Stimulated activated naive B cell treated with anti-CD40 and anti-IgM and Interleukin-4, amounts not matched to agents 10 μg/mL and 1 μg/mL and 100 μg/mL, for 72 hours (primary cell): ENCODE measurements around the gene CD274.
A peak's percentile ranks its signal among the peaks of the same experiment; 100 is the strongest.
"Not testable (repeated sequence)": the region's sequence is repeated elsewhere in the genome, so short reads cannot be mapped to it uniquely, and the experiment has no call there.

ENCODE experiments used
- ATAC-seq, 2 donors: fragments of 150-1000 bp; cut with Tn5 transposase; replicated peaks; 2 replicates each; pipeline ENCODE4 v1.10.0; 2021; ENCODE audit warnings: moderate library complexity in 1 of 2
- DNase-seq: peaks from one replicate; pipeline ENCODE4 v3.0.0; 2021
- H3K27ac Mint-ChIP-seq: one replicate; pipeline ENCODE4 v1.8.0; 2022; ENCODE audit warnings: mild to moderate bottlenecking, mixed read lengths
- H3K27me3 Mint-ChIP-seq, 2 donors: one replicate each; pipeline ENCODE4 v1.8.0; 2022; ENCODE audit warnings: mixed read lengths in 2 of 2
- H3K36me3 Mint-ChIP-seq, 2 donors: one replicate each; pipeline ENCODE4 v1.8.0; 2022; ENCODE audit warnings: mixed read lengths in 2 of 2, mild to moderate bottlenecking in 1 of 2
- H3K4me1 Mint-ChIP-seq, 2 donors: one replicate each; pipeline ENCODE4 v1.8.0; 2022; ENCODE audit warnings: mixed read lengths in 2 of 2, mild to moderate bottlenecking in 1 of 2
- H3K4me3 Mint-ChIP-seq, 2 donors: one replicate each; pipeline ENCODE4 v1.8.0; 2022; ENCODE audit warnings: mild to moderate bottlenecking in 2 of 2, mixed read lengths in 2 of 2, moderate library complexity in 1 of 2
- H3K9me3 Mint-ChIP-seq, 2 donors: one replicate each; pipeline ENCODE4 v1.8.0; 2022; ENCODE audit warnings: mixed read lengths in 2 of 2, mild to moderate bottlenecking in 1 of 2

Gene CD274

GRCh38 chr9:5466766-5467165 lies 16.4 kb downstream of the CD274 start:
- H3K4me1 Mint-ChIP-seq, result peaks cover 16 to 35% of the 10 kb centered on the region in 2 donors
- no peaks in the 10 kb centered on the region for H3K27me3 Mint-ChIP-seq
- ATAC-seq (no peak), DNase-seq (no peak)
- peaks cover 49 to 70% of the 10 kb centered on the region in 2 donors for H3K36me3 Mint-ChIP-seq
- no peak overlapping the region for H3K27ac Mint-ChIP-seq
- no peak overlapping the region for H3K4me3 Mint-ChIP-seq
- peaks cover 0 to 2% of the 10 kb centered on the region in 2 donors for H3K9me3 Mint-ChIP-seq

GRCh38 chr9:5468850-5469249 lies 18.5 kb downstream of the CD274 start:
- Mint-ChIP-seq H3K9me3 (peaks cover 0 to 2% of the 10 kb centered on the region in 2 donors), H3K27me3 (no peaks in the 10 kb centered on the region), H3K4me3 (no peak overlapping the region), H3K36me3 (peaks cover 40 to 57% of the 10 kb centered on the region in 2 donors), H3K27ac (no peak overlapping the region), H3K4me1 (peaks cover 17 to 42% of the 10 kb centered on the region in 2 donors)
- DNase-seq (no peak), ATAC-seq (no peak)

GRCh38 chr9:5470122-5470521 lies 19.8 kb downstream of the CD274 start:
- no peak overlapping the region for H3K4me3 Mint-ChIP-seq
- H3K27ac Mint-ChIP-seq, result no peak overlapping the region
- no peaks in the 10 kb centered on the region for H3K27me3 Mint-ChIP-seq
- peaks cover 31 to 52% of the 10 kb centered on the region in 2 donors for H3K36me3 Mint-ChIP-seq
- ATAC-seq (no peak), DNase-seq (no peak)
- H3K4me1 Mint-ChIP-seq, result peaks cover 13 to 33% of the 10 kb centered on the region in 2 donors
- H3K9me3 Mint-ChIP-seq, result peaks cover 0 to 2% of the 10 kb centered on the region in 2 donors

- no peak for DNase-seq
- Mint-ChIP-seq H3K27me3 (no peaks in the 10 kb centered on the region), H3K4me1 (peaks cover 8 to 27% of the 10 kb centered on the region in 2 donors), H3K27ac (peak overlapping the region; percentile 76), H3K9me3 (peaks cover 0 to 2% of the 10 kb centered on the region in 2 donors), H3K36me3 (peaks cover 28 to 47% of the 10 kb centered on the region in 2 donors), H3K4me3 (no peak overlapping the region)
- ATAC-seq, result no peak
These were observed 20.5 kb downstream of the CD274 start for GRCh38 chr9:5470816-5471215.

- H3K36me3 Mint-ChIP-seq, result peaks cover 19 to 25% of the 10 kb centered on the region in 2 donors
- peaks cover 10 to 20% of the 10 kb centered on the region in 2 donors for H3K4me1 Mint-ChIP-seq
- not testable (repeated sequence) for ATAC-seq, H3K4me3 Mint-ChIP-seq, DNase-seq, H3K27ac Mint-ChIP-seq, H3K9me3 Mint-ChIP-seq, H3K27me3 Mint-ChIP-seq
These were observed 25.3 kb downstream of the CD274 start for GRCh38 chr9:5475611-5476010.

- no peak overlapping the region for H3K27ac Mint-ChIP-seq
These were observed 27.9 kb downstream of the CD274 start for GRCh38 chr9:5478206-5478605.

GRCh38 chr9:5479994-5480694 lies 29.8 kb downstream of the CD274 start:
- Mint-ChIP-seq H3K27me3 (no peaks in the 10 kb centered on the region), H3K4me1 (peaks cover 13 to 24% of the 10 kb centered on the region in 2 donors), H3K9me3 (peaks cover 6 to 8% of the 10 kb centered on the region in 2 donors), H3K36me3 (peaks cover 15 to 17% of the 10 kb centered on the region in 2 donors), H3K27ac (no peak overlapping the region), H3K4me3 (no peak overlapping the region)
- no peak for DNase-seq
- ATAC-seq, result peak in 1 of 2 donors; percentile 47

More at GRCh38 chr9:5478206-5478605, 27.9 kb downstream of the CD274 start:
- Mint-ChIP-seq H3K36me3 (peaks cover 15 to 23% of the 10 kb centered on the region in 2 donors), H3K4me1 (peaks cover 16 to 31% of the 10 kb centered on the region in 2 donors), H3K27me3 (no peaks in the 10 kb centered on the region), H3K9me3 (peaks cover 6 to 8% of the 10 kb centered on the region in 2 donors), H3K4me3 (no peak overlapping the region)
- DNase-seq, result no peak
- peak; percentile 29 to 70 for ATAC-seq

DNA sequence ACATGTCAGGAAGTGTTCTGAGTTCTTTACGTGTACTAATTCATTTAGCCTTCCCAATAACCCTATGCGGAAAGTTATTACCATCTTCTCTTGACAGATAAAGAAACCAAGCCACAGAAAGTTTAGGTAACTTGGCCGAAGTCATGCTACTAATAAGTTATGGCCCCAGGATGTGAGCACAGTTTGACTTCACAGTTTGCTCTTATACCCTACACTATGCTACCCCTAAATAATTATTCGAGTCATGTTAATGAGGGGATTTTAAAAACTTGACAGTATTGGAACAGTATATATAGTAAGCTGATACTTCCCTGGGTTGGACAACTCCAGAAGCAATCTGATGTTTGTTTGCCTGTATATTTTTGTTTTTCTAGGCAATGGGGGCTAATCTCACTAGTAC lies 30.6 kb downstream of the CD274 start:
- Mint-ChIP-seq H3K36me3 (peaks cover 11 to 16% of the 10 kb centered on the region in 2 donors), H3K9me3 (peaks cover 6% of the 10 kb centered on the region in 2 donors), H3K4me1 (peaks cover 13 to 24% of the 10 kb centered on the region in 2 donors), H3K4me3 (no peak overlapping the region), H3K27me3 (no peaks in the 10 kb centered on the region), H3K27ac (no peak overlapping the region)
- DNase-seq (no peak), ATAC-seq (no peak)

GRCh38 chr9:5481322-5482040 lies 31.1 kb downstream of the CD274 start:
- H3K9me3 Mint-ChIP-seq, result peaks cover 1 to 3% of the 10 kb centered on the region in 2 donors
- peaks cover 13 to 24% of the 10 kb centered on the region in 2 donors for H3K4me1 Mint-ChIP-seq
- no peak overlapping the region for H3K4me3 Mint-ChIP-seq
- peaks cover 7 to 10% of the 10 kb centered on the region in 2 donors for H3K36me3 Mint-ChIP-seq
- no peak for ATAC-seq
- no peak overlapping the region for H3K27ac Mint-ChIP-seq
- H3K27me3 Mint-ChIP-seq, result no peaks in the 10 kb centered on the region
- DNase-seq, result no peak

GRCh38 chr9:5482194-5482593 lies 31.9 kb downstream of the CD274 start:
- Mint-ChIP-seq H3K4me1 (peaks cover 13 to 24% of the 10 kb centered on the region in 2 donors), H3K36me3 (peaks cover 3 to 9% of the 10 kb centered on the region in 2 donors), H3K4me3 (no peak overlapping the region), H3K9me3 (peaks cover 3 to 4% of the 10 kb centered on the region in 2 donors), H3K27me3 (no peaks in the 10 kb centered on the region), H3K27ac (no peak overlapping the region)
- DNase-seq, result no peak
- no peak for ATAC-seq

DNA sequence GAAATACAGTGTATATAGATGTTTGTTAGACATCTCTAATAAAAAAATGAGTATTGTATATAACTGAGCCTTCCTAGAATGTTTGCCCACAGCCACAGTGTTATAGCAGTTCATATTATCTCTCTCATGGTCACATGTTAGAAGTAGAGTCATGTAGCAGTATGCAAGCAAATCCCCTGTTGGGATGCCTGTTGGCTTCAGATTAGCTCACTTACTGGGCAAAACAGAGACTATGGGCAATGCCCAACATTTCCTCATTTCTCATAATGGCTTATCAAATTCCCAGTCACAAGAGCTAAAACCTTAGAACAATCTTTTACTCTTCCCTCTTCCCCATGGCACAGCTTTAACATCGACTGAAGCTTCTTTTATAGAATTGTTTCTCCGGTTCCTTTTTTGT lies 33.0 kb downstream of the CD274 start:
- H3K9me3 Mint-ChIP-seq, result peaks cover 3 to 4% of the 10 kb centered on the region in 2 donors
- no peaks in the 10 kb centered on the region for H3K27me3 Mint-ChIP-seq
- H3K36me3 Mint-ChIP-seq, result peaks cover 2 to 3% of the 10 kb centered on the region in 2 donors
- H3K4me3 Mint-ChIP-seq, result no peak overlapping the region
- DNase-seq, result no peak
- H3K4me1 Mint-ChIP-seq, result peaks cover 10 to 24% of the 10 kb centered on the region in 2 donors
- ATAC-seq, result no peak
- H3K27ac Mint-ChIP-seq, result no peak overlapping the region

- DNase-seq, result no peak
- Mint-ChIP-seq H3K4me3 (no peak overlapping the region), H3K27me3 (no peaks in the 10 kb centered on the region), H3K36me3 (no peaks in the 10 kb centered on the region), H3K4me1 (peaks cover 6 to 17% of the 10 kb centered on the region in 2 donors), H3K9me3 (peaks cover 0 to 4% of the 10 kb centered on the region in 2 donors), H3K27ac (no peak overlapping the region)
- no peak for ATAC-seq
These were observed 35.2 kb downstream of the CD274 start for GRCh38 chr9:5485378-5486085.

- H3K4me3 Mint-ChIP-seq, result no peak overlapping the region
- no peaks in the 10 kb centered on the region for H3K36me3 Mint-ChIP-seq
- H3K27me3 Mint-ChIP-seq, result no peaks in the 10 kb centered on the region
- ATAC-seq, result no peak
- H3K9me3 Mint-ChIP-seq, result peaks cover 0 to 4% of the 10 kb centered on the region in 2 donors
- peaks cover 3 to 9% of the 10 kb centered on the region in 2 donors for H3K4me1 Mint-ChIP-seq
- H3K27ac Mint-ChIP-seq, result no peak overlapping the region
- no peak for DNase-seq
These were observed 36.6 kb downstream of the CD274 start for GRCh38 chr9:5486988-5487387.
